ENCODE measurements around the gene BNC2.

DNA sequence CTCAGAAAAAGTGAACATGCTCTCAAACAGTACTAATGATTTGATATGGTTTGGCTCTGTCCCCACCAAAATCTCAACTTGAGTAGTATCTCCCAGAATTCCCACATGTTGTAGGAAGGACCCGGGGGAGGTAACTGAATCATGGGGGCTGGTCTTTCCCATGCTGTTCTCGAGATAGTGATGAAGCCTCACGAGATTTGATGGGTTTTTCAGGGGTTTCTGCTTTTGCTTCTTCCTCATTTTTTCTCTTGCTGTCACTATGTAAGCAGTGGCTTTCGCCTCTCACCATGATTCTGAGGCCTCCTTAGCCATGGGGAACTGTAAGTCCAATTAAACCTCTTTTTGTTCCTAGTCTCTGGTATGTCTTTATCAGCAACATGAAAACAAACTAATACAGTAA, 401.3 kb downstream of the BNC2 start:
- TF ChIP-seq EZH2 (IDR thresholded peaks at IDR 0.05; ENCODE audit: borderline replicate concordance) = no peak
- TF ChIP-seq, protein P1, sequence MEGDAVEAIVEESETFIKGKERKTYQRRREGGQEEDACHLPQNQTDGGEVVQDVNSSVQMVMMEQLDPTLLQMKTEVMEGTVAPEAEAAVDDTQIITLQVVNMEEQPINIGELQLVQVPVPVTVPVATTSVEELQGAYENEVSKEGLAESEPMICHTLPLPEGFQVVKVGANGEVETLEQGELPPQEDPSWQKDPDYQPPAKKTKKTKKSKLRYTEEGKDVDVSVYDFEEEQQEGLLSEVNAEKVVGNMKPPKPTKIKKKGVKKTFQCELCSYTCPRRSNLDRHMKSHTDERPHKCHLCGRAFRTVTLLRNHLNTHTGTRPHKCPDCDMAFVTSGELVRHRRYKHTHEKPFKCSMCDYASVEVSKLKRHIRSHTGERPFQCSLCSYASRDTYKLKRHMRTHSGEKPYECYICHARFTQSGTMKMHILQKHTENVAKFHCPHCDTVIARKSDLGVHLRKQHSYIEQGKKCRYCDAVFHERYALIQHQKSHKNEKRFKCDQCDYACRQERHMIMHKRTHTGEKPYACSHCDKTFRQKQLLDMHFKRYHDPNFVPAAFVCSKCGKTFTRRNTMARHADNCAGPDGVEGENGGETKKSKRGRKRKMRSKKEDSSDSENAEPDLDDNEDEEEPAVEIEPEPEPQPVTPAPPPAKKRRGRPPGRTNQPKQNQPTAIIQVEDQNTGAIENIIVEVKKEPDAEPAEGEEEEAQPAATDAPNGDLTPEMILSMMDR (IDR thresholded peaks at IDR 0.05; ENCODE audit: poor library complexity) = no peak
- TF ChIP-seq EZH2phosphoT487 (IDR thresholded peaks at IDR 0.05; ENCODE audit: low read depth, severe bottlenecking, unreplicated experiment) = no peak
